Gastrocnemius medialis (tissue), 4 donors: ENCODE measurements around the gene RUNX1.

Source experiments
- CTCF ChIP-seq, 5 experiments: fragments of 450-650 bp in 3 of 5; fragments of 200-600 bp in 2 of 5; sonication (generic) in 2 of 5; IDR thresholded peaks in 4 of 5; conservative IDR thresholded peaks in 1 of 5; 1 replicate in 4 of 5; 2 replicates in 1 of 5; pipeline ENCODE4 v1.5.1; 2016 to 2019; ENCODE audit warnings: antibody characterized with exemption in 5 of 5, mild to moderate bottlenecking in 3 of 5, moderate library complexity in 3 of 5
- POLR2A ChIP-seq, 2 donors: fragments of 450-650 bp; IDR thresholded peaks; one replicate each; pipeline ENCODE4 v1.6.1; 2017; ENCODE audit warnings: antibody characterized with exemption in 2 of 2, mild to moderate bottlenecking in 2 of 2, moderate library complexity in 2 of 2

DNA sequence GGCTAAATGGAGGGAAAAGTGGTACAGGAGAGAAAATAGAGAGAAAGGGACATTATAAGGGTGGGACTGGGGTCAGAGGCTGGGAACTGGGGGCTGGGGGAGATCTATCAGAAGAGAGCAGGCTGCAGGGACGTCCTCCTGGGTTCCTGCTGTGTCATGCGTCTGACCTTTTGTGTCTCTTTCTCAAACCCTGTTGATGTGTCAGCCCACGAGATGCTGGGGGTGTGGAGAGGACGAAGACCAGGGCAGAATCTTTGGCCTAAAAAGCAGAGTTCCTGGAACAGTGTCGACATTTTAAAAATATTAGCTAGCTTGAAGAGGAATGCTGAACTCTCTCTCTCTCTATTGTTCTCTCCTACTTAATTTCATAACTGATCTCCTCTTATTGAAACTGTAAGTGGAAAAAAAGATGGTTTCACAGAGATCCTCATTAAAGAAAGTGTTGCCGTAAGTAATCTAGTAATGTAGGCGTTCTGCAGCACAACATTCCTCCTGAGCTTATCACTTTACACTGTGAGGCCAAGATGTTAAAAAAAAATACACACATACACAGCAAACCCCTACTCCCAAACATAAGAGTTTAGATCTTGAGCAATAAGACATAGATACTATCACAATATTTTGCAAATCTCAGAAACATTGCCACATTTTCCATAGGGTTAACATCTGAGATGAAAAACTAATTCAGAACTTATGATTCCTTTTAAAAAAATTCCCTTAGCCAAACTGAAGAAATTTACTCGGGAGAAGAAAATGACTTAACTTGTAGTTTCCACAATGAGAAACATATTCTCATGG, 52.6 kb downstream of the RUNX1 start:
- TF ChIP-seq CTCF (IDR thresholded peaks at IDR 0.05 in 4 of 5, conservative IDR thresholded peaks at IDR 0.05 in 1 of 5) (no peak), POLR2A (IDR thresholded peaks at IDR 0.05) (no peak)
